Loucy (cell line): ENCODE results near the gene EPHB6.

Experiments used
- CTCF ChIP-seq: fragments of 200-600 bp; sonication (generic); conservative IDR thresholded peaks from 2 replicates; pipeline ENCODE4 v1.5.1; 2014; ENCODE audit warnings: mild to moderate bottlenecking, antibody characterized with exemption, low read length
- EZH2phosphoT487 ChIP-seq: fragments of 200-600 bp; IDR thresholded peaks from 2 replicates; pipeline ENCODE4 v1.6.1; 2018; ENCODE audit warnings: antibody characterized with exemption, mild to moderate bottlenecking, moderate library complexity, borderline replicate concordance

- TF ChIP-seq CTCF (no peak), EZH2phosphoT487 (no peak)
These were observed 10.3 kb downstream of the EPHB6 start for GRCh38 chr7:142864980-142865747.
